Epithelial cell of esophagus (primary cell): ENCODE measurements around the gene GON4L.

Experiments used
- DNase-seq: peaks from one replicate; pipeline ENCODE4 v3.0.0; 2010; ENCODE audit warnings: low read depth
- H3K4me3 ChIP-seq: 2 replicates; pipeline ENCODE4 v1.5.1; 2011; ENCODE audit warnings: mild to moderate bottlenecking, low read length, control low read depth
- CTCF ChIP-seq: IDR thresholded peaks from 2 replicates; pipeline ENCODE4 v1.5.1; 2011; ENCODE audit warnings: low read depth, mild to moderate bottlenecking, low read length, control low read depth, inconsistent platforms; ENCODE audit not compliant: insufficient read depth; ENCODE audit errors: missing control alignments

The GON4L gene

GRCh38 chr1:155859234-155859829 lies 2.3 kb upstream of the GON4L start, which contains the start of gene SYT11:
Gene SYT11 (plus strand): TSS chr1:155859567. CDS start chr1:155859762, 195 bp downstream.
- no peak for TF ChIP-seq CTCF
- peak within 1 kb of the TSS; percentile 65 for H3K4me3 ChIP-seq
- DNase-seq, result peak; percentile 96

- no peak for TF ChIP-seq CTCF
- peak; percentile 45 for DNase-seq
- peak overlapping the region; percentile 65 for H3K4me3 ChIP-seq
Measured at GRCh38 chr1:155858800-155859233, 1.8 kb upstream of the GON4L start.

GRCh38 chr1:155856257-155856974 lies 598 bp downstream of the GON4L start:
- DNase-seq, result no peak
- no peak for TF ChIP-seq CTCF
- peak overlapping the region; percentile 97 for H3K4me3 ChIP-seq

- no peak for TF ChIP-seq CTCF
- H3K4me3 ChIP-seq, result no peak overlapping the region
- DNase-seq, result no peak
Measured at GRCh38 chr1:155850345-155850744, 6.7 kb downstream of the GON4L start.

GRCh38 chr1:155847823-155848529 lies 9.0 kb downstream of the GON4L start:
- H3K4me3 ChIP-seq, result no peak overlapping the region
- TF ChIP-seq CTCF, result no peak
- DNase-seq, result no peak

- DNase-seq, result no peak
- H3K4me3 ChIP-seq, result no peak overlapping the region
- TF ChIP-seq CTCF, result no peak
Measured at GRCh38 chr1:155844860-155845421, 12.1 kb downstream of the GON4L start.
